ENCODE measurements around the gene CDX2. TPM values are rescaled to one million over a fixed set of nuclear protein-coding genes. Genes with fewer than 3 reads are reported as not detected.

The CDX2 gene
- total RNA-seq, 1 experiment from 2014 or later, result not detected

- H3K4me3 ChIP-seq (ENCODE audit: low read length), result no peak overlapping the region
- no peak overlapping the region for H3K27ac ChIP-seq (ENCODE audit: low read length)
- no peak overlapping the region for H3K9ac ChIP-seq (ENCODE audit: low read length)
- no peaks in the 10 kb centered on the region for H3K4me1 ChIP-seq (ENCODE audit: low read length)
- H3K9me2 ChIP-seq (replicated peaks; ENCODE audit: insufficient read depth, low read length), result no peaks in the 10 kb centered on the region
- H3K36me3 ChIP-seq (ENCODE audit: insufficient read depth, low read length), result no peaks in the 10 kb centered on the region
- no peak overlapping the region for H2AFZ ChIP-seq (ENCODE audit: low read length)
- no peaks in the 10 kb centered on the region for H4K20me1 ChIP-seq (ENCODE audit: insufficient read depth, low read depth, low read length)
- H3K79me2 ChIP-seq (ENCODE audit: low read length), result no peaks in the 10 kb centered on the region
- H3K27me3 ChIP-seq (ENCODE audit: low read length), result no peaks in the 10 kb centered on the region
- no peak overlapping the region for H3K4me2 ChIP-seq (ENCODE audit: low read depth, low read length, poor library complexity, severe bottlenecking)
- no peaks in the 10 kb centered on the region for H3K9me3 ChIP-seq (ENCODE audit: low read length)
- DNase-seq, result no peak
Observed at GRCh38 chr13:27919659-27919933, 49.5 kb downstream of the CDX2 start.

GRCh38 chr13:27918918-27919658 is 50.0 kb downstream of the CDX2 start:
- Histone ChIP-seq H3K9ac (ENCODE audit: low read length) (no peak overlapping the region), H3K4me3 (ENCODE audit: low read length) (no peak overlapping the region), H3K27me3 (ENCODE audit: low read length) (no peaks in the 10 kb centered on the region), H3K36me3 (ENCODE audit: insufficient read depth, low read length) (no peaks in the 10 kb centered on the region), H3K27ac (ENCODE audit: low read length) (no peak overlapping the region), H3K4me2 (ENCODE audit: low read depth, low read length, poor library complexity, severe bottlenecking) (no peak overlapping the region), H3K9me2 (replicated peaks; ENCODE audit: insufficient read depth, low read length) (no peaks in the 10 kb centered on the region), H3K9me3 (ENCODE audit: low read length) (no peaks in the 10 kb centered on the region), H3K79me2 (ENCODE audit: low read length) (no peaks in the 10 kb centered on the region), H3K4me1 (ENCODE audit: low read length) (no peaks in the 10 kb centered on the region), H2AFZ (ENCODE audit: low read length) (no peak overlapping the region), H4K20me1 (ENCODE audit: insufficient read depth, low read depth, low read length) (no peaks in the 10 kb centered on the region)
- DNase-seq, result no peak

- no peak overlapping the region for H3K4me3 ChIP-seq (ENCODE audit: low read length)
- H4K20me1 ChIP-seq (ENCODE audit: insufficient read depth, low read depth, low read length), result no peaks in the 10 kb centered on the region
- H3K27ac ChIP-seq (ENCODE audit: low read length), result no peak overlapping the region
- H2AFZ ChIP-seq (ENCODE audit: low read length), result no peak overlapping the region
- H3K9me3 ChIP-seq (ENCODE audit: low read length), result no peaks in the 10 kb centered on the region
- H3K4me1 ChIP-seq (ENCODE audit: low read length), result no peaks in the 10 kb centered on the region
- no peak overlapping the region for H3K9ac ChIP-seq (ENCODE audit: low read length)
- H3K4me2 ChIP-seq (ENCODE audit: low read depth, low read length, poor library complexity, severe bottlenecking), result no peak overlapping the region
- no peaks in the 10 kb centered on the region for H3K27me3 ChIP-seq (ENCODE audit: low read length)
- no peak for DNase-seq
- no peaks in the 10 kb centered on the region for H3K79me2 ChIP-seq (ENCODE audit: low read length)
- no peaks in the 10 kb centered on the region for H3K36me3 ChIP-seq (ENCODE audit: insufficient read depth, low read length)
- no peaks in the 10 kb centered on the region for H3K9me2 ChIP-seq (replicated peaks; ENCODE audit: insufficient read depth, low read length)
Observed at GRCh38 chr13:27918041-27918917, 50.8 kb downstream of the CDX2 start.

GRCh38 chr13:27917121-27917947 is 51.8 kb downstream of the CDX2 start:
- no peaks in the 10 kb centered on the region for H3K36me3 ChIP-seq (ENCODE audit: insufficient read depth, low read length)
- H2AFZ ChIP-seq (ENCODE audit: low read length), result no peak overlapping the region
- no peaks in the 10 kb centered on the region for H3K9me3 ChIP-seq (ENCODE audit: low read length)
- no peak for DNase-seq
- no peak overlapping the region for H3K9ac ChIP-seq (ENCODE audit: low read length)
- no peak overlapping the region for H3K27ac ChIP-seq (ENCODE audit: low read length)
- H3K4me3 ChIP-seq (ENCODE audit: low read length), result no peak overlapping the region
- H4K20me1 ChIP-seq (ENCODE audit: insufficient read depth, low read depth, low read length), result no peaks in the 10 kb centered on the region
- no peaks in the 10 kb centered on the region for H3K9me2 ChIP-seq (replicated peaks; ENCODE audit: insufficient read depth, low read length)
- no peak overlapping the region for H3K4me2 ChIP-seq (ENCODE audit: low read depth, low read length, poor library complexity, severe bottlenecking)
- H3K27me3 ChIP-seq (ENCODE audit: low read length), result no peaks in the 10 kb centered on the region
- no peaks in the 10 kb centered on the region for H3K4me1 ChIP-seq (ENCODE audit: low read length)
- H3K79me2 ChIP-seq (ENCODE audit: low read length), result no peaks in the 10 kb centered on the region

GRCh38 chr13:27915301-27916207 is 53.6 kb downstream of the CDX2 start:
- H3K9me3 ChIP-seq (ENCODE audit: low read length), result no peaks in the 10 kb centered on the region
- no peak overlapping the region for H3K4me2 ChIP-seq (ENCODE audit: low read depth, low read length, poor library complexity, severe bottlenecking)
- no peaks in the 10 kb centered on the region for H4K20me1 ChIP-seq (ENCODE audit: insufficient read depth, low read depth, low read length)
- H3K36me3 ChIP-seq (ENCODE audit: insufficient read depth, low read length), result no peaks in the 10 kb centered on the region
- no peak overlapping the region for H2AFZ ChIP-seq (ENCODE audit: low read length)
- H3K4me1 ChIP-seq (ENCODE audit: low read length), result no peaks in the 10 kb centered on the region
- H3K9ac ChIP-seq (ENCODE audit: low read length), result no peak overlapping the region
- H3K4me3 ChIP-seq (ENCODE audit: low read length), result no peak overlapping the region
- H3K9me2 ChIP-seq (replicated peaks; ENCODE audit: insufficient read depth, low read length), result no peaks in the 10 kb centered on the region
- no peak for DNase-seq
- H3K27ac ChIP-seq (ENCODE audit: low read length), result no peak overlapping the region
- no peaks in the 10 kb centered on the region for H3K27me3 ChIP-seq (ENCODE audit: low read length)
- no peaks in the 10 kb centered on the region for H3K79me2 ChIP-seq (ENCODE audit: low read length)

GRCh38 chr13:27913160-27913559 is 56.0 kb downstream of the CDX2 start:
- H3K36me3 ChIP-seq (ENCODE audit: insufficient read depth, low read length), result no peaks in the 10 kb centered on the region
- H3K4me2 ChIP-seq (ENCODE audit: low read depth, low read length, poor library complexity, severe bottlenecking), result no peak overlapping the region
- H3K79me2 ChIP-seq (ENCODE audit: low read length), result no peaks in the 10 kb centered on the region

GRCh38 chr13:27911521-27911920 is 57.6 kb downstream of the CDX2 start:
- no peaks in the 10 kb centered on the region for H3K4me1 ChIP-seq (ENCODE audit: low read length)
- H3K4me3 ChIP-seq (ENCODE audit: low read length), result no peak overlapping the region
- H3K9me2 ChIP-seq (replicated peaks; ENCODE audit: insufficient read depth, low read length), result no peaks in the 10 kb centered on the region
- no peaks in the 10 kb centered on the region for H3K36me3 ChIP-seq (ENCODE audit: insufficient read depth, low read length)
- no peak overlapping the region for H3K27ac ChIP-seq (ENCODE audit: low read length)
- H2AFZ ChIP-seq (ENCODE audit: low read length), result no peak overlapping the region
- no peaks in the 10 kb centered on the region for H4K20me1 ChIP-seq (ENCODE audit: insufficient read depth, low read depth, low read length)
- H3K9ac ChIP-seq (ENCODE audit: low read length), result no peak overlapping the region
- H3K79me2 ChIP-seq (ENCODE audit: low read length), result no peaks in the 10 kb centered on the region
- DNase-seq, result no peak
- no peaks in the 10 kb centered on the region for H3K9me3 ChIP-seq (ENCODE audit: low read length)
- H3K27me3 ChIP-seq (ENCODE audit: low read length), result no peaks in the 10 kb centered on the region
- no peak overlapping the region for H3K4me2 ChIP-seq (ENCODE audit: low read depth, low read length, poor library complexity, severe bottlenecking)

More at GRCh38 chr13:27913160-27913559, 56.0 kb downstream of the CDX2 start:
- Histone ChIP-seq H3K27ac (ENCODE audit: low read length) (no peak overlapping the region), H3K27me3 (ENCODE audit: low read length) (no peaks in the 10 kb centered on the region), H2AFZ (ENCODE audit: low read length) (no peak overlapping the region), H3K9me3 (ENCODE audit: low read length) (no peaks in the 10 kb centered on the region), H3K9ac (ENCODE audit: low read length) (no peak overlapping the region), H3K4me1 (ENCODE audit: low read length) (no peaks in the 10 kb centered on the region), H4K20me1 (ENCODE audit: insufficient read depth, low read depth, low read length) (no peaks in the 10 kb centered on the region), H3K9me2 (replicated peaks; ENCODE audit: insufficient read depth, low read length) (no peaks in the 10 kb centered on the region), H3K4me3 (ENCODE audit: low read length) (no peak overlapping the region)
- DNase-seq, result no peak
